ENCODE data around the gene SIX2.

DNA sequence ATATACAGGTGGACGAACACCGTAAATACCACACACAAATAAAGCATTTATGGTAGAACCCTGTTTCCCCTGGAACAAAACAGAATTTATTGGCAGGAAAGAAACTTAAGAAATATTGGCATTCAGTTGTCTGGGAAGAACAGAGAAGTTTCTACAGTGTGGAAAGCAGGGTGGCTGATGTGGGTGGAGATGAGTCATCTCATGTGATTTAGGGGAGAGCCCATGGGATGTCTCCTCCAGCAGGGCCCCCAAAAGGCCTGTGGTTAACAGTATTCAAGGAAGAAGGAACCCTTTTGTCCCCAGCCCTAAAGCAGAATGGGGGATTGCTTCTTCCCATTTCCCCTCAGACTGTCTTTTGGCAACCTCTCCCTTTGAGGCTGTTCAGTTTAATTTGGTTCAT, 43.6 kb downstream of the SIX2 start:
- TF ChIP-seq LEF1 (IDR thresholded peaks at IDR 0.05; ENCODE audit: borderline replicate concordance) (no peak), HDGF (IDR thresholded peaks at IDR 0.05; ENCODE audit: borderline replicate concordance) (no peak), NFRKB (IDR thresholded peaks at IDR 0.05) (no peak), SP1 (IDR thresholded peaks at IDR 0.05) (no peak), FOXM1 (IDR thresholded peaks at IDR 0.05; ENCODE audit: borderline replicate concordance) (no peak)

Measured in HEK293T (cell line).